Measurements from ENCODE around the gene GFOD2.
A peak's percentile ranks its signal among the peaks of the same experiment; 100 is the strongest.

The GFOD2 gene

GRCh38 chr16:67673712-67674580 is 45.2 kb downstream of the GFOD2 start:
- ATAC-seq: peak; percentile 58
- TF ChIP-seq ARNTL (CRISPR knock-in tag; IDR thresholded peaks at IDR 0.05; ENCODE audit: borderline replicate concordance, low read depth) (no peak), ZNF565 (CRISPR knock-in tag; conservative IDR thresholded peaks at IDR 0.05; ENCODE audit: low read depth) (no peak), CSRNP3 (CRISPR knock-in tag; IDR thresholded peaks at IDR 0.05) (no peak)

- peak; percentile 38 for ATAC-seq
- TF ChIP-seq, protein P1, sequence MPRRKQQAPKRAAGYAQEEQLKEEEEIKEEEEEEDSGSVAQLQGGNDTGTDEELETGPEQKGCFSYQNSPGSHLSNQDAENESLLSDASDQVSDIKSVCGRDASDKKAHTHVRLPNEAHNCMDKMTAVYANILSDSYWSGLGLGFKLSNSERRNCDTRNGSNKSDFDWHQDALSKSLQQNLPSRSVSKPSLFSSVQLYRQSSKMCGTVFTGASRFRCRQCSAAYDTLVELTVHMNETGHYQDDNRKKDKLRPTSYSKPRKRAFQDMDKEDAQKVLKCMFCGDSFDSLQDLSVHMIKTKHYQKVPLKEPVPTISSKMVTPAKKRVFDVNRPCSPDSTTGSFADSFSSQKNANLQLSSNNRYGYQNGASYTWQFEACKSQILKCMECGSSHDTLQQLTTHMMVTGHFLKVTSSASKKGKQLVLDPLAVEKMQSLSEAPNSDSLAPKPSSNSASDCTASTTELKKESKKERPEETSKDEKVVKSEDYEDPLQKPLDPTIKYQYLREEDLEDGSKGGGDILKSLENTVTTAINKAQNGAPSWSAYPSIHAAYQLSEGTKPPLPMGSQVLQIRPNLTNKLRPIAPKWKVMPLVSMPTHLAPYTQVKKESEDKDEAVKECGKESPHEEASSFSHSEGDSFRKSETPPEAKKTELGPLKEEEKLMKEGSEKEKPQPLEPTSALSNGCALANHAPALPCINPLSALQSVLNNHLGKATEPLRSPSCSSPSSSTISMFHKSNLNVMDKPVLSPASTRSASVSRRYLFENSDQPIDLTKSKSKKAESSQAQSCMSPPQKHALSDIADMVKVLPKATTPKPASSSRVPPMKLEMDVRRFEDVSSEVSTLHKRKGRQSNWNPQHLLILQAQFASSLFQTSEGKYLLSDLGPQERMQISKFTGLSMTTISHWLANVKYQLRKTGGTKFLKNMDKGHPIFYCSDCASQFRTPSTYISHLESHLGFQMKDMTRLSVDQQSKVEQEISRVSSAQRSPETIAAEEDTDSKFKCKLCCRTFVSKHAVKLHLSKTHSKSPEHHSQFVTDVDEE (CRISPR knock-in tag; IDR thresholded peaks at IDR 0.05): no peak
- no peak for TF ChIP-seq ESRRG (CRISPR knock-in tag; IDR thresholded peaks at IDR 0.05)
- TF ChIP-seq CSRNP3 (CRISPR knock-in tag; IDR thresholded peaks at IDR 0.05): no peak
- TF ChIP-seq TOX (CRISPR knock-in tag; IDR thresholded peaks at IDR 0.05; ENCODE audit: borderline replicate concordance): no peak
- no peak for TF ChIP-seq SNAI2 (CRISPR knock-in tag; IDR thresholded peaks at IDR 0.05)
- TF ChIP-seq ARNTL (CRISPR knock-in tag; IDR thresholded peaks at IDR 0.05; ENCODE audit: borderline replicate concordance, low read depth): no peak
- TF ChIP-seq ZFP3 (CRISPR knock-in tag; IDR thresholded peaks at IDR 0.05): no peak
- TF ChIP-seq RARB (CRISPR knock-in tag; IDR thresholded peaks at IDR 0.05): no peak
- TF ChIP-seq CSDC2 (CRISPR knock-in tag; IDR thresholded peaks at IDR 0.05): no peak
- TF ChIP-seq, protein P2, sequence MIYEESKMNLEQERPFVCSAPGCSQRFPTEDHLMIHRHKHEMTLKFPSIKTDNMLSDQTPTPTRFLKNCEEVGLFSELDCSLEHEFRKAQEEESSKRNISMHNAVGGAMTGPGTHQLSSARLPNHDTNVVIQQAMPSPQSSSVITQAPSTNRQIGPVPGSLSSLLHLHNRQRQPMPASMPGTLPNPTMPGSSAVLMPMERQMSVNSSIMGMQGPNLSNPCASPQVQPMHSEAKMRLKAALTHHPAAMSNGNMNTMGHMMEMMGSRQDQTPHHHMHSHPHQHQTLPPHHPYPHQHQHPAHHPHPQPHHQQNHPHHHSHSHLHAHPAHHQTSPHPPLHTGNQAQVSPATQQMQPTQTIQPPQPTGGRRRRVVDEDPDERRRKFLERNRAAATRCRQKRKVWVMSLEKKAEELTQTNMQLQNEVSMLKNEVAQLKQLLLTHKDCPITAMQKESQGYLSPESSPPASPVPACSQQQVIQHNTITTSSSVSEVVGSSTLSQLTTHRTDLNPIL (CRISPR knock-in tag; IDR thresholded peaks at IDR 0.05; ENCODE audit: low read depth): no peak
- TF ChIP-seq TCF4 (CRISPR knock-in tag; IDR thresholded peaks at IDR 0.05; ENCODE audit: borderline replicate concordance): no peak
- no peak for TF ChIP-seq ZC3H10 (CRISPR knock-in tag; IDR thresholded peaks at IDR 0.05)
- TF ChIP-seq ZFP30 (CRISPR knock-in tag; IDR thresholded peaks at IDR 0.05): no peak
- TF ChIP-seq, protein P3, sequence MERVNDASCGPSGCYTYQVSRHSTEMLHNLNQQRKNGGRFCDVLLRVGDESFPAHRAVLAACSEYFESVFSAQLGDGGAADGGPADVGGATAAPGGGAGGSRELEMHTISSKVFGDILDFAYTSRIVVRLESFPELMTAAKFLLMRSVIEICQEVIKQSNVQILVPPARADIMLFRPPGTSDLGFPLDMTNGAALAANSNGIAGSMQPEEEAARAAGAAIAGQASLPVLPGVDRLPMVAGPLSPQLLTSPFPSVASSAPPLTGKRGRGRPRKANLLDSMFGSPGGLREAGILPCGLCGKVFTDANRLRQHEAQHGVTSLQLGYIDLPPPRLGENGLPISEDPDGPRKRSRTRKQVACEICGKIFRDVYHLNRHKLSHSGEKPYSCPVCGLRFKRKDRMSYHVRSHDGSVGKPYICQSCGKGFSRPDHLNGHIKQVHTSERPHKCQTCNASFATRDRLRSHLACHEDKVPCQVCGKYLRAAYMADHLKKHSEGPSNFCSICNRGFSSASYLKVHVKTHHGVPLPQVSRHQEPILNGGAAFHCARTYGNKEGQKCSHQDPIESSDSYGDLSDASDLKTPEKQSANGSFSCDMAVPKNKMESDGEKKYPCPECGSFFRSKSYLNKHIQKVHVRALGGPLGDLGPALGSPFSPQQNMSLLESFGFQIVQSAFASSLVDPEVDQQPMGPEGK (CRISPR knock-in tag; IDR thresholded peaks at IDR 0.05; ENCODE audit: borderline replicate concordance): no peak
- no peak for TF ChIP-seq ZNF565 (CRISPR knock-in tag; conservative IDR thresholded peaks at IDR 0.05; ENCODE audit: low read depth)
- no peak for TF ChIP-seq GLIS3 (CRISPR knock-in tag; IDR thresholded peaks at IDR 0.05)
Measured at GRCh38 chr16:67672739-67673662, 46.1 kb downstream of the GFOD2 start.

DNA sequence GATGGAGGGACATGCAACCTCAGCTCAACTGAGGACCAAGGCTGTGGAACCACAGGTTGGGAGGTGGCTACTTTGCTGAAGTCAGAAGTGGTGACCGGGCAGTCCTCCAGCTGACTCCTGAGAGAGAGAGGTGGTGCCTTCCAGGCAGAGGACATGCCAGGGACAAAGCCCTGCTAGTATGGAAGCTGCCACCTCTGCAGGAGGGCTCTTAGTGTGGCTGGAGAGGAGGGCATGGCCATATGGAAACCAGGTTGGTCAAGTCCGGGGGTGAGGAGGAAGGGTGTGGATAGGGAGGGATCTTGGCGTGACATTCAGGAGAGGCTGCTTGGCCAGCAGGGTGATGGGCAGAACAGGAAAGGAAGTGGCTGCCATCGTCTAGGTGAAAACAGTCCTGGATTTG is 46.8 kb downstream of the GFOD2 start:
- ATAC-seq: no peak
- no peak for TF ChIP-seq ZNF8 (CRISPR knock-in tag; IDR thresholded peaks at IDR 0.05)
- TF ChIP-seq OSR1 (CRISPR knock-in tag; IDR thresholded peaks at IDR 0.05): no peak
- no peak for TF ChIP-seq ZNF70 (CRISPR knock-in tag; IDR thresholded peaks at IDR 0.05)
- TF ChIP-seq ZFP3 (CRISPR knock-in tag; IDR thresholded peaks at IDR 0.05): no peak
- TF ChIP-seq ZFP30 (CRISPR knock-in tag; IDR thresholded peaks at IDR 0.05): no peak
- no peak for TF ChIP-seq ESRRG (CRISPR knock-in tag; IDR thresholded peaks at IDR 0.05)
- TF ChIP-seq TCF4 (CRISPR knock-in tag; IDR thresholded peaks at IDR 0.05; ENCODE audit: borderline replicate concordance): no peak
- TF ChIP-seq ZC3H10 (CRISPR knock-in tag; IDR thresholded peaks at IDR 0.05): no peak
- TF ChIP-seq SNAI2 (CRISPR knock-in tag; IDR thresholded peaks at IDR 0.05): no peak
- TF ChIP-seq ISL1 (CRISPR knock-in tag; IDR thresholded peaks at IDR 0.05): no peak

Measured in SK-N-SH treated with all-trans-retinoic acid at 6 μM for 48 hours (cell line).